K562 (cell line): ENCODE measurements around the gene CLDN5. TPM values are rescaled to one million over a fixed set of nuclear protein-coding genes. Genes with fewer than 3 reads are reported as not detected.

Experiments used
- ATAC-seq: fragments of 200-7000 bp; cut with Tn5 transposase; 3 replicates; pipeline ENCODE4 v1.9.1; 2020; ENCODE audit warnings: moderate library complexity
- BruUV-seq: library from RNA; stranded (reverse); fragments of 400-500 nt; replicated peaks from 2 replicates; lab custom pipeline; 2021; lab: Mats Ljungman, UMichigan
- CTCF ChIA-PET: fragments of 300-600 bp; formaldehyde crosslinking; extraction: SDS; loops from one replicate; lab custom pipeline; 2021; ENCODE audit warnings: low intra/inter-chr PET ratio; lab: Yijun Ruan, JAX
- POLR2A ChIA-PET: fragments of 300-600, 350-650 bp; sonication (Branson Sonifier 250); formaldehyde crosslinking; extraction: SDS; loops from one replicate; lab custom pipeline; 2021; ENCODE audit warnings: antibody characterized with exemption, inconsistent platforms; lab: Yijun Ruan, JAX
- DNase-seq, 4 experiments: peaks; one replicate each; pipeline versions ENCODE4 v3.0.0 to v3.0.0-alpha.2; 2011 to 2018; ENCODE audit warnings: low spot score in 3 of 4, mixed read lengths in 3 of 4; ENCODE audit errors: extremely low read depth in 1 of 4
- FAIRE-seq: peaks from 2 replicates; lab custom pipeline; 2011; peaks lifted over from hg19 to GRCh38; lab: Jason Lieb, UNC
- H2AFZ ChIP-seq: 2 replicates; pipeline ENCODE4 v1.6.0; 2011; ENCODE audit warnings: low read depth, low read length, control low read depth, inconsistent platforms
- H3K27ac ChIP-seq: fragments of 200-600 bp; 3 replicates; pipeline ENCODE4 v1.8.0; 2011; ENCODE audit warnings: low read depth, mild to moderate bottlenecking, control low read depth, inconsistent platforms, low read length, moderate library complexity, mixed read lengths; ENCODE audit errors: extremely low read depth
- H3K27me3 ChIP-seq, 2 experiments: fragments of 300-600 bp in 1 of 2; 2 replicates in 1 of 2; 3 replicates in 1 of 2; pipeline versions ENCODE4 v1.6.0 to v1.8.0; 2011; ENCODE audit warnings: inconsistent platforms in 2 of 2, low read length in 2 of 2, mild to moderate bottlenecking in 1 of 2, mixed read lengths in 1 of 2, moderate library complexity in 1 of 2; ENCODE audit not compliant: control insufficient read depth in 2 of 2, insufficient read depth in 2 of 2
- H3K36me3 ChIP-seq: fragments of 300-600 bp; 3 replicates; pipeline ENCODE4 v1.8.0; 2011; ENCODE audit warnings: mild to moderate bottlenecking, low read length, inconsistent platforms; ENCODE audit not compliant: control insufficient read depth, insufficient read depth
- H3K4me1 ChIP-seq, 2 experiments: fragments of 200-600 bp in 1 of 2; replicated peaks in 1 of 2; 2 replicates in 1 of 2; 3 replicates in 1 of 2; pipeline versions ENCODE4 v1.5.1 to v1.8.0; 2011; ENCODE audit warnings: inconsistent platforms in 2 of 2, low read length in 2 of 2, mild to moderate bottlenecking in 1 of 2, mixed read lengths in 1 of 2, moderate library complexity in 1 of 2; ENCODE audit not compliant: control insufficient read depth in 2 of 2, insufficient read depth in 2 of 2
- H3K4me2 ChIP-seq: 2 replicates; pipeline ENCODE4 v1.6.1; 2011; ENCODE audit warnings: low read length, control low read depth, inconsistent platforms, mixed read lengths; ENCODE audit not compliant: insufficient read depth
- H3K4me3 ChIP-seq: fragments of 200-600 bp; sonication (generic), shearing (Covaris generic); 2 replicates; pipeline ENCODE4 v1.5.1; 2016; ENCODE audit warnings: control low read depth, inconsistent platforms
- H3K79me2 ChIP-seq: fragments of 200-600 bp; 3 replicates; pipeline ENCODE4 v1.8.0; 2011; ENCODE audit warnings: low read length, inconsistent platforms; ENCODE audit not compliant: control insufficient read depth, insufficient read depth
- H3K9ac ChIP-seq, 2 experiments: 2 replicates each; pipeline versions ENCODE4 v1.6.0 to v1.6.1; 2011; ENCODE audit warnings: low read depth in 2 of 2, low read length in 2 of 2, control low read depth in 1 of 2, inconsistent platforms in 1 of 2, mild to moderate bottlenecking in 1 of 2, mixed read lengths in 1 of 2; ENCODE audit not compliant: insufficient read depth in 1 of 2
- H3K9me1 ChIP-seq: one replicate; pipeline ENCODE4 v1.6.0; 2011; ENCODE audit warnings: inconsistent platforms, mild to moderate bottlenecking, low read length, moderate library complexity; ENCODE audit not compliant: control insufficient read depth, insufficient read depth
- H3K9me3 ChIP-seq: replicated peaks from 2 replicates; pipeline ENCODE4 v1.5.1; 2011; ENCODE audit warnings: low read depth, low read length, inconsistent platforms; ENCODE audit not compliant: control insufficient read depth, insufficient read depth
- H4K20me1 ChIP-seq: replicated peaks from 2 replicates; pipeline ENCODE4 v1.6.1; 2011; ENCODE audit warnings: low read length, inconsistent platforms, mixed read lengths; ENCODE audit not compliant: control insufficient read depth, insufficient read depth
- CEBPG ChIP-seq, 3 experiments: fragments of 200-800 bp in 1 of 3; sonication (Bioruptor generic) in 1 of 3; sonication (generic) in 1 of 3; formaldehyde crosslinking in 1 of 3; IDR thresholded peaks in 2 of 3; conservative IDR thresholded peaks in 1 of 3; 2 replicates each; pipeline versions ENCODE4 v1.6.1 to v1.8.0; 2016 to 2022; ENCODE audit warnings: missing compliant biosample characterization in 2 of 3, missing genetic modification characterization in 2 of 3, mild to moderate bottlenecking in 1 of 3, missing genetic modification reagents in 1 of 3
- FOXJ3 ChIP-seq: sonication (generic); formaldehyde crosslinking; IDR thresholded peaks from 2 replicates; pipeline ENCODE4 v1.4.0; 2020; ENCODE audit warnings: mild to moderate bottlenecking, missing genetic modification reagents
- HNRNPLL ChIP-seq: fragments of 200-400 bp; formaldehyde crosslinking; IDR thresholded peaks from 2 replicates; pipeline ENCODE4 v1.6.1; 2017; ENCODE audit warnings: low read length, low read depth, mild to moderate bottlenecking; ENCODE audit not compliant: poor library complexity, severe bottlenecking
- MTF1 ChIP-seq: fragments of 250-450 bp; sonication (Bioruptor Pico); IDR thresholded peaks from 2 replicates; pipeline ENCODE4 v1.9.0; 2021; ENCODE audit warnings: moderate library complexity, mild to moderate bottlenecking, inconsistent platforms, borderline replicate concordance
- SRSF3 ChIP-seq: fragments of 200-400 bp; formaldehyde crosslinking; IDR thresholded peaks from 2 replicates; pipeline ENCODE4 v1.6.1; 2016; ENCODE audit warnings: mild to moderate bottlenecking, low read length, moderate library complexity; ENCODE audit not compliant: insufficient read depth
- THRB ChIP-seq: fragments of 450-650 bp; formaldehyde crosslinking; conservative IDR thresholded peaks from 2 replicates; pipeline ENCODE4 v1.4.0; 2022; ENCODE audit warnings: mild to moderate bottlenecking, missing genetic modification characterization
- ZNF592 ChIP-seq: fragments of 450-650 bp; IDR thresholded peaks from 2 replicates; pipeline ENCODE4 v1.6.1; 2017; ENCODE audit warnings: antibody characterized with exemption, mild to moderate bottlenecking
- ZNF609 ChIP-seq: sonication (generic); formaldehyde crosslinking; IDR thresholded peaks from 2 replicates; pipeline ENCODE4 v1.8.1; 2023; ENCODE audit warnings: missing genetic modification reagents, mild to moderate bottlenecking, borderline replicate concordance
- WGBS: fragments of 100-300 bp; shearing (Covaris generic); methylation state at CpG from one replicate; pipeline ENCODE4 v1.1.6; 2016; ENCODE audit warnings: low coverage, mixed read lengths; ENCODE audit not compliant: insufficient coverage; ENCODE audit errors: missing lambda C conversion rate; 5-methylcytosine and 5-hydroxymethylcytosine counted together
- in situ Hi-C: fragments of 300-500 bp; cut with MboI; formaldehyde crosslinking; loops from 4 replicates; pipeline ENCODE4 v1.15.0; 2018; ENCODE audit warnings: inconsistent platforms, mixed read lengths
- intact Hi-C: fragments of 100-400 bp; cut with micrococcal nuclease; formaldehyde crosslinking; loops from 2 replicates; pipeline ENCODE4 v1.14.2; 2022
- polyA plus RNA-seq, 8 experiments: library from polyadenylated mRNA; depleted of rRNA in 4 of 8; stranded (reverse) in 5 of 8; unstranded in 3 of 8; fragments of >200 nt; fragmentation: Nextera tagmentation in 2 of 8; fragmentation: Illumina TruSeq in 1 of 8; extraction: Ambion mirVana in 2 of 8; extraction: Trizol in 1 of 8; gene quantifications; 2 replicates each; pipeline versions ENCODE4 v1.2.1 to v1.2.3, GENCODE V29; 2011 to 2014; ENCODE audit warnings: inconsistent platforms in 1 of 8, missing spikeins in 1 of 8
- total RNA-seq, 7 experiments: library from RNA; depleted of rRNA in 6 of 7; stranded (reverse); fragments of >200 nt in 6 of 7; fragmentation: Illumina TruSeq in 2 of 7; extraction: Trizol in 2 of 7; gene quantifications; 2 replicates each; pipeline versions ENCODE4 v1.2.1 to v1.2.3, GENCODE V29; 2011 to 2021; ENCODE audit warnings: low replicate concordance in 1 of 7

The CLDN5 gene
- total and polyA plus RNA-seq, 9 of the 15 experiments (the other 6 are each of a cell fraction or from before 2014, with no cell fraction given), result 0.20 TPM; not detected in 8

DNA sequence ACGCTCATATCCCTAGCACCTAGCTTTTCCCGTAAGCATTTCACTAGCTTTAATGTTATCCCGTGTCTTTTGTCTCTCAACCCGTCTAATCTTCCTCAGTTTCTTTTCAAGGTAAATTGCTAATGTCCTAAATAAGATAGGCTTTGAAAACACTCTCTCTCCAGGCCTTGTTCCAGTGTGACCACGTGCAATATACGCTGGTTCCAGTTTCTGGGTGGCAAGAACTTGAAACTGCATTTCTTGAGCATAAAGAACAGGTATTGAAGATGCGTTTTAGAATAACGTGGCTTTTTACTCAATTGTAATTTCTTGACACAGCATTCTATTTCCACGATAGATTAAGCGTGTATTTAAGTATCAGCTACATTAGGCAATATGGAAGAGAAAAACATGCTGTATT, 43.4 kb downstream of the CLDN5 start (continued):
- TF ChIP-seq HNRNPLL (no peak), FOXJ3 (CRISPR knock-in tag) (no peak)

GRCh38 chr22:19480173-19480568, 44.0 kb downstream of the CLDN5 start:
- H2AFZ ChIP-seq, result peak overlapping the region; percentile 99
- peaks cover 7 to 16% of the 10 kb centered on the region in 2 experiments for H3K4me1 ChIP-seq
- H3K9ac ChIP-seq, result peak overlapping the region; percentile 96 to 97
- CTCF ChIA-PET, result no interaction called here
- H3K4me3 ChIP-seq, result peak overlapping the region; percentile 70
- peak overlapping the region; percentile 97 for H3K27ac ChIP-seq
- POLR2A ChIA-PET, result interaction anchor here (0.6 to 5.4 kb wide), 49 partner anchors 9 to 444 kb away, joined by 3 to 148 read pairs (median 4); partner anchors contain the start of genes C22orf39, DGCR2, ESS2 and HIRA
- peaks cover 65% of the 10 kb centered on the region for H3K36me3 ChIP-seq
- H4K20me1 ChIP-seq, result peaks cover 24% of the 10 kb centered on the region
- WGBS, result under 1% methylated on average over 15 of the region's 15 CpGs
- peak; percentile 41 for ATAC-seq
- peaks cover 76% of the 10 kb centered on the region for H3K79me2 ChIP-seq
- H3K4me2 ChIP-seq, result peak overlapping the region; percentile 97
- DNase-seq, result peak in 2 of 4 experiments; percentile 64 to 69
- FAIRE-seq, result no peak
- intact Hi-C loops, result no loop called here
- in situ Hi-C loops, result no loop called here
- no peaks in the 10 kb centered on the region for H3K9me1 ChIP-seq
- BruUV-seq, result no TSS peak
- H3K27me3 ChIP-seq, result no peaks in the 10 kb centered on the region
- no peaks in the 10 kb centered on the region for H3K9me3 ChIP-seq
- TF ChIP-seq ZNF592 (no peak), THRB (CRISPR knock-in tag) (0 out of 2 replicates have a peak, but pooled peaks have one; percentile 87), SRSF3 (0 out of 2 replicates have a peak, but pooled peaks have one; percentile 86), CEBPG (CRISPR knock-in tag; IDR thresholded peaks at IDR 0.05) (no peak), CEBPG (tag; conservative IDR thresholded peaks at IDR 0.05 in 1 of 2, IDR thresholded peaks at IDR 0.05 in 1 of 2) (no peak), ZNF609 (no peak), MTF1 (CRISPR knock-in tag) (0 out of 2 replicates have a peak, but pooled peaks have one; percentile 33)
